ENCODE data around the gene PACSIN1. TPM values are rescaled to one million over a fixed set of nuclear protein-coding genes. Genes with fewer than 3 reads are reported as not detected.

PACSIN1 gene
- total and polyA plus RNA-seq, 2 donors = 0.20 to 0.32 TPM

GRCh38 chr6:34517966-34518365 lies 52.1 kb downstream of the PACSIN1 start:
- no peak overlapping the region for H3K4me3 ChIP-seq (ENCODE audit: low read depth, low read length)
- H3K27ac ChIP-seq (ENCODE audit: low read depth) = no peak overlapping the region
- H3K4me1 ChIP-seq (ENCODE audit: insufficient read depth) = no peaks in the 10 kb centered on the region
- H3K36me3 ChIP-seq (ENCODE audit: insufficient read depth) = no peaks in the 10 kb centered on the region
- WGBS = 91% methylated on average over 8 of the region's 8 CpGs
- no peak for DNase-seq (ENCODE audit: extremely low spot score)

- WGBS = 93% methylated on average over 4 of the region's 4 CpGs
- DNase-seq (ENCODE audit: extremely low spot score) = no peak
- Histone ChIP-seq H3K36me3 (ENCODE audit: insufficient read depth) (no peaks in the 10 kb centered on the region), H3K27ac (ENCODE audit: low read depth) (no peak overlapping the region), H3K4me3 (ENCODE audit: low read depth, low read length) (no peak overlapping the region), H3K4me1 (ENCODE audit: insufficient read depth) (no peaks in the 10 kb centered on the region)
Measured at GRCh38 chr6:34518669-34519365, 52.9 kb downstream of the PACSIN1 start.

GRCh38 chr6:34519971-34520644 lies 54.2 kb downstream of the PACSIN1 start:
- no peak overlapping the region for H3K27ac ChIP-seq (ENCODE audit: low read depth)
- DNase-seq (ENCODE audit: extremely low spot score) = no peak
- WGBS = 90% methylated on average over 8 of the region's 8 CpGs
- H3K36me3 ChIP-seq (ENCODE audit: insufficient read depth) = no peaks in the 10 kb centered on the region
- H3K4me1 ChIP-seq (ENCODE audit: insufficient read depth) = no peaks in the 10 kb centered on the region
- H3K4me3 ChIP-seq (ENCODE audit: low read depth, low read length) = no peak overlapping the region

- Histone ChIP-seq H3K4me3 (ENCODE audit: low read depth, low read length) (no peak overlapping the region), H3K4me1 (ENCODE audit: insufficient read depth) (no peaks in the 10 kb centered on the region), H3K36me3 (ENCODE audit: insufficient read depth) (no peaks in the 10 kb centered on the region), H3K27ac (ENCODE audit: low read depth) (no peak overlapping the region)
- 82% methylated on average over 24 of the region's 24 CpGs for WGBS
- DNase-seq (ENCODE audit: extremely low spot score) = no peak
Measured at GRCh38 chr6:34520645-34521462, 55.0 kb downstream of the PACSIN1 start.

- no peak for DNase-seq (ENCODE audit: extremely low spot score)
- Histone ChIP-seq H3K27ac (ENCODE audit: low read depth) (no peak overlapping the region), H3K36me3 (ENCODE audit: insufficient read depth) (no peaks in the 10 kb centered on the region), H3K4me1 (ENCODE audit: insufficient read depth) (no peaks in the 10 kb centered on the region), H3K4me3 (ENCODE audit: low read depth, low read length) (no peak overlapping the region)
- 90% methylated on average over 28 of the region's 28 CpGs for WGBS
Measured at GRCh38 chr6:34521463-34522285, 55.8 kb downstream of the PACSIN1 start.

- WGBS = 84% methylated on average over 10 of the region's 10 CpGs
- H3K36me3 ChIP-seq (ENCODE audit: insufficient read depth) = no peaks in the 10 kb centered on the region
- no peaks in the 10 kb centered on the region for H3K4me1 ChIP-seq (ENCODE audit: insufficient read depth)
- H3K4me3 ChIP-seq (ENCODE audit: low read depth, low read length) = no peak overlapping the region
- no peak overlapping the region for H3K27ac ChIP-seq (ENCODE audit: low read depth)
- DNase-seq (ENCODE audit: extremely low spot score) = no peak
Measured at GRCh38 chr6:34522761-34523160, 56.9 kb downstream of the PACSIN1 start.

GRCh38 chr6:34523441-34524206 lies 57.7 kb downstream of the PACSIN1 start:
- Histone ChIP-seq H3K4me1 (ENCODE audit: insufficient read depth) (no peaks in the 10 kb centered on the region), H3K36me3 (ENCODE audit: insufficient read depth) (no peaks in the 10 kb centered on the region), H3K27ac (ENCODE audit: low read depth) (no peak overlapping the region), H3K4me3 (ENCODE audit: low read depth, low read length) (no peak overlapping the region)
- WGBS = 91% methylated on average over 8 of the region's 8 CpGs
- no peak for DNase-seq (ENCODE audit: extremely low spot score)

- 69% methylated on average over 5 of the region's 5 CpGs for WGBS
- Histone ChIP-seq H3K27ac (ENCODE audit: low read depth) (no peak overlapping the region), H3K4me1 (ENCODE audit: insufficient read depth) (no peaks in the 10 kb centered on the region), H3K4me3 (ENCODE audit: low read depth, low read length) (no peak overlapping the region), H3K36me3 (ENCODE audit: insufficient read depth) (no peaks in the 10 kb centered on the region)
- DNase-seq (ENCODE audit: extremely low spot score) = no peak
Measured at GRCh38 chr6:34524499-34524898, 58.6 kb downstream of the PACSIN1 start.

- no peak for DNase-seq (ENCODE audit: extremely low spot score)
- WGBS = 77% methylated on average over 5 of the region's 5 CpGs
- H3K27ac ChIP-seq (ENCODE audit: low read depth) = no peak overlapping the region
Measured at GRCh38 chr6:34524971-34525370, 59.1 kb downstream of the PACSIN1 start.

GRCh38 chr6:34525431-34526175 lies 59.7 kb downstream of the PACSIN1 start:
- Histone ChIP-seq H3K27ac (ENCODE audit: low read depth) (no peak overlapping the region), H3K4me1 (ENCODE audit: insufficient read depth) (no peaks in the 10 kb centered on the region), H3K36me3 (ENCODE audit: insufficient read depth) (no peaks in the 10 kb centered on the region), H3K4me3 (ENCODE audit: low read depth, low read length) (no peak overlapping the region)
- DNase-seq (ENCODE audit: extremely low spot score) = no peak
- 90% methylated on average over 13 of the region's 13 CpGs for WGBS

More at GRCh38 chr6:34524971-34525370, 59.1 kb downstream of the PACSIN1 start:
- Histone ChIP-seq H3K4me1 (ENCODE audit: insufficient read depth) (no peaks in the 10 kb centered on the region), H3K36me3 (ENCODE audit: insufficient read depth) (no peaks in the 10 kb centered on the region), H3K4me3 (ENCODE audit: low read depth, low read length) (no peak overlapping the region)

- no peaks in the 10 kb centered on the region for H3K4me1 ChIP-seq (ENCODE audit: insufficient read depth)
- no peaks in the 10 kb centered on the region for H3K36me3 ChIP-seq (ENCODE audit: insufficient read depth)
- H3K27ac ChIP-seq (ENCODE audit: low read depth) = no peak overlapping the region
- WGBS = 63% methylated on average over 23 of the region's 23 CpGs
- no peak overlapping the region for H3K4me3 ChIP-seq (ENCODE audit: low read depth, low read length)
- no peak for DNase-seq (ENCODE audit: extremely low spot score)
Measured at GRCh38 chr6:34526241-34526972, 60.5 kb downstream of the PACSIN1 start.

Measured in urinary bladder (tissue), 4 donors.